SU-DHL-6 (cell line): ENCODE data around the gene KIF16B.

Source experiments
- CTCF ChIP-seq: fragments of 200-600 bp; sonication (generic); IDR thresholded peaks from one replicate; pipeline ENCODE4 v1.5.1; 2017; ENCODE audit warnings: antibody characterized with exemption, mild to moderate bottlenecking, low read length, moderate library complexity; ENCODE audit not compliant: insufficient read depth, poor library complexity, severe bottlenecking
- EZH2phosphoT487 ChIP-seq: fragments of 200-600 bp; sonication (generic), shearing (Covaris generic); conservative IDR thresholded peaks from 2 replicates; pipeline ENCODE4 v1.6.1; 2018; ENCODE audit warnings: mild to moderate bottlenecking, antibody characterized with exemption, low read length, moderate library complexity, mixed read lengths

- TF ChIP-seq CTCF = no peak
- TF ChIP-seq EZH2phosphoT487 = no peak
These were observed 26.0 kb upstream of the KIF16B start for GRCh38 chr20:16599257-16599656.
